HG03342 (cell line): ENCODE measurements around the gene CTCFL.

ENCODE experiments used
- ATAC-seq: cut with Tn5 transposase; IDR thresholded peaks from one replicate; pipeline ENCODE4 v1.9.1; 2021; ENCODE audit warnings: mild to moderate bottlenecking, moderate library complexity; ENCODE audit not compliant: unreplicated experiment

CTCFL gene

DNA sequence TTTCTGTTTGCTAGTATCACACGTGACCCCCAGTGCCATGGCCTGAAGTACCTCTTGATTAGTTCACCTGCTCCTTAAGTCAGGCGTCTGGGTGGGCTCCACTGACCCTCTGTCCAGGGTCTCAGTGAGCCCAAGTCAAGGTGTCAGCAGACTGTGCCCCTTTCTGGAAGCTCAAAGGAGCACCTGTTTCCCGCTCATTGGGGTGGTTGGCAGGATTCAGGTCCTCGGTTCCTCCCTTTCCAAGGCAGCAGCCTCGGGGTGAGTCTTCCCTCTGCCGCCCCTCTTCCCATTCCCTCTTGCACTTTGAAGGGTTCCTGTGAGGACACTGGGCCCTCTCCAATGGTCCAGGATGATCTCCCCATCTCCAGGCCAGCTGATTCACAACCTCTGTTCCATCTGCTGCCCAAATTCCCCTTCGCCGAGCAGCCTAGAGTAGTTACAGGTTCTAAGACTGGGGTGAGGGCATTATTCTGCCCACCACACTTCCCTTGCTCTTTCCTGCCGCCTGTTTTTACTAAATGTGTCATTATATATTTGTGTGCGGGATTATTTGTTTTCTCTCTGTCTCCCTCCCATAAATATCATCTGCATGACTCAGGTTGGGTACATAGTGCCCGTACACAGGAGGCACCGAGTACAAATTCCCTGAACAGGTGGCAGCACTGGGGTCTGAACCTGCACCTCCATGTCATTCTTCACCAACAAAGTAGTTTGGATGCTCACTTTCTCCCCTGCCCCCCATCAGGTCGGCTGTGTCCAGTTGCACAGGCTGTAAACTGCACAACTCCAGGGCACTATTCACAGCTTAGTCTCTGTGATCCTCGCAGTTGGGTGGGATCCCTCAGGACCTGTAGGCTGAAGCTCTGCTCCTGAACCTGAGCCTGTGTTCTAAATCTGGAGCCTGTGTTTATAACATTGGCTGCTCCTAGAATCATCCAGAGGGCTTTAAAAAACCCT lies 75.3 kb downstream of the CTCFL start:
- ATAC-seq: no peak

DNA sequence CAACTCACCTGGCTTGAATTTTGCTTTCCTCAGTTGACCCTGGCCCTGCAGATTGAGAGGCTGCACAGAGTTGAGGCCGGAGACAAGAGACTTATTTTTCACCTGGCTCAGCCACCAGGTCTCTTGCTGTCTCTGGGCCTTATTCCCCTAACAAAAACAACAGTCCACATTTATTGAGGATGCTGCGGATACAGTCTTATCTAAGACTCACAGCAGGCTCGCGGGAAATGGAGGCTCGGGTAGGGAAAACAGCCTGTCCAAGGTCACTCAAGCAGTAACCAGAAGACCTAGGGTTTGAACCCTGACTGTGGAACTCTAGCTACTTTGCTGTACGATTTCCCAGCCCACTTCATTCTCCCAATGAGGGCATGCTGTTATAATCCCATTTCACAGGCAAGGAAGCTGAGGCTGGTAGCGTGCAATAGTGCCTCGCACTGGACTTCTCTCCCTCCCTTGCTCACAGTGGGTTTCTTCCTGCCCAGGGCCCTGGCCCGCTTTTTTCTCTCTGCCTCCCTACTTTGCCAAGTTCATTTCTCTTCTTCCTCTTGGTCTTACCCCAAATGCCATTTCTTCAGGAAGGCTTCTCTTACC lies 76.1 kb downstream of the CTCFL start:
- ATAC-seq: no peak
